NCI-H2227 (cell line): ENCODE results near the gene LSP1.

Source experiments
- DNase-seq: peaks from one replicate; lab custom pipeline; 2025; ENCODE audit not compliant: unreplicated experiment; lab: John Stamatoyannopoulos, UW

The LSP1 gene

DNA sequence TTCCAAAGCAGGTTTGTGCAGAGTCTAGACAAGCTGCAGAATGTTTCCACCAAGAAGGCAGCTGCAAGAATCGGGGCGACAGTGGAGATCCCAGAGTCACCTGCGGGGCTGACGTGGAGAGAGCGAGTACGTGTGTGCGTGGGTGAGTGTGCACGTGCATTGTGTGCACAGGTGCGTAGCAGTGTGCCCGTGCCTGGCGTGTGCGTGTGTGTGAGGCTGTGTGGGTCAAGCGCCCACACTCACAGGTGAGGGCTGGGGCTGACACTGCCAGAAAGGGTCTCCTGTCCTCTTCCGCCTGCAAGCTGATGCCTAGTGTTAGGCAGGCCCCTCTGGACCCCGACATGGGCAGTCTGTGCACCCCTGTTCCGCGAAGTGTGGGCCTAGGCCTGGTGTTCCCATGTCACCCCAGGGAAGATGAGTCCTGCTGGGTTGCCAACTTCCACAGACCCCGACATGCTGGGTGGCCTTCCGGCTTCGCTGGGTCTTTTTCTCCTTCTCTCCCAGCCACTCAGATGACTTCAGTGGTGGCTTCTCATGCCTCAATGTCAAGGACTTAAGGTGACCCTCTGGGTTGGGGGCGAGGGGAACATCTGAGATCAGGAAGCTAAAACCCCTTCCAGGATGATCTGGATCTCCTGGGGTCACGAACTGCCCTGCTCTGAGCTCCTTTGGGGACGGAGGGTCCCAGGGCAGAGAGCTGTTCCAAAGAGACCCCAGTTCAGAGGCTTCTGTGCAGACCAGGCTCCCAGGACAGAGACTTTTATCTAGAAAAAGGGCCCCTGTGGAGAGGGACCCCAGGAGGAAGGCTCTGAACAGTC is 28.5 kb upstream of the LSP1 start:
- no peak for DNase-seq

DNA sequence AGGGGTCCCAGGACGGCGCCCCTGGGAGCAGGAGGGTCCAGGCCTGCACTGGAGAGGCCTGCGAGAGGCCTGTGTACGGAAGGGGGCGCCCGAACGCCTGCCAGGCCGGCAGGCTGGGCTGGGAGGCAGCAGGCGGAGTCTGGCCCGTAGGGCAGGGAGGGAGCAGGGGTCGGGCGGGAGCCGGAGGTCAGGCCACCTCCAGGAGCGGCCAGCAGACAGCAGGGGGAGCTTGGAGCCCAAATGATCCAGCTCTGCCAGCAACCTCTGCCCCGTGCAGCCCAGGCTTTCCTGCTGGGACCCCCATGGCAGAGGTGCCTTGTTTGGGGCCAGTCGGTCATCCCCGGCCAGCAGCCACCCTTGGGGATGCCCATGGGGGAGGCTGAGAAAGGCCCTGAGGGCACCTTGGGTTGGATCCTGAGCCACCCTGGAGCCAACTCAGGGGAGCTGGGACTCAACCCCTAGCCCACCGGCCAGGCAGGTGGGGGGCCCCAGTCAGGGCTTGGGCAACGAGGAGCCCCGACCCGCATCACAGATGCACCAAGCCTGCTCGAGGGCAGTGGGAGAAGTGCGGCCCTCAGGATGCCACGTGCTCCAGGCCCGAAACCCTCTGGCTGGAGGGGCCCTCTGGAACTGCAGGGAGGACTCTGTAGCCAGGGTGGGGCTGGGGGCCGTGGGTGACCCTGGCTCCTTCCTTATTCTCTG is 27.7 kb upstream of the LSP1 start:
- DNase-seq, result no peak

- no peak for DNase-seq
Observed at GRCh38 chr11:1825785-1826451, 27.0 kb upstream of the LSP1 start.

DNA sequence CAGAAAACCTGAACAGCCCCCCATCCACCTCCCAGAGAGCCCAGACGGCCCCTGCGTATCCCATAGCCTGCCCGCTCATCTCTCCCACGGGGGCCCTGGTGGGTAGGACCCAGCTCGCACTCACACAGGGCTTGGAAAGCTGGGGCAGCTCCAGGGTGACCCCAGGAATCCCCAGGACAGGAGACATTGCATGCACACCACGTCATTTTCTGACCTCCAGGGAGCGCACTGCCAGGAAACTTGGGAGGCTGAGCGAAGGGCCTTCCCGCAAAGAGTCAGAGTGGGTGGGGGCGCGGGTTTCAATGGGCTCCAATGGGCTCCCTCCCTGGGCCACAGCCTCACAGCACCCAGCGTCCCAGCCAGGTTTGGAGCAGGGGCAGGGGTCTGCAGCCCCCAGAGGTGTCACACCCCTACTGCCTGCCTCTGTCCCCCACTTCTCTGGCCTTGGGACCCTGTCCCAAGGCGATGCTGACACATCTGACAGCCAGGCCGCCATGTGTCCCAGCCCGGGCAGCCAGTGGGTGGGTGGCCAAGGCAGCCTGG is 26.3 kb upstream of the LSP1 start:
- no peak for DNase-seq

GRCh38 chr11:1827095-1827813 is 25.6 kb upstream of the LSP1 start:
- DNase-seq, result no peak

DNA sequence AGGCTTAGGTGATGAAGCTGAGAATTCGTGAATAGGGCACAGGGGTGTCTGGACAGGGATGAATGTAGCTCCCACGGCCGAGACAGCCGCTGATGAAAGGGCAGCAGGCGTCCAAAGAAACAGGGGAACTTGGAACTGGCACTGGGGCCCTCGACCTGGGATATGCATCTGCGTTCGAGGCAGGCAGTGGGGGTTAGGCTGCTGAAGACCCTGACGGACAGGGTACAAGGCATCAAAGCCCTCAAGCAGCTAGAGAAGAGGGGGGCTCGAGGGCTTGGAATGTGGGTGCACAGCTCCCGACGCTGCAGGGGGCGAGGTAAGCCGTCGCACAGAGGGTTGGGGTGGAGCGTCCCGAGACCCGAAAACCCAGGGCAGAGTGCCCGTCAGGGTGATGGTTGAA is 25.0 kb upstream of the LSP1 start:
- DNase-seq, result no peak

GRCh38 chr11:1828542-1828941 is 24.3 kb upstream of the LSP1 start:
- no peak for DNase-seq

DNA sequence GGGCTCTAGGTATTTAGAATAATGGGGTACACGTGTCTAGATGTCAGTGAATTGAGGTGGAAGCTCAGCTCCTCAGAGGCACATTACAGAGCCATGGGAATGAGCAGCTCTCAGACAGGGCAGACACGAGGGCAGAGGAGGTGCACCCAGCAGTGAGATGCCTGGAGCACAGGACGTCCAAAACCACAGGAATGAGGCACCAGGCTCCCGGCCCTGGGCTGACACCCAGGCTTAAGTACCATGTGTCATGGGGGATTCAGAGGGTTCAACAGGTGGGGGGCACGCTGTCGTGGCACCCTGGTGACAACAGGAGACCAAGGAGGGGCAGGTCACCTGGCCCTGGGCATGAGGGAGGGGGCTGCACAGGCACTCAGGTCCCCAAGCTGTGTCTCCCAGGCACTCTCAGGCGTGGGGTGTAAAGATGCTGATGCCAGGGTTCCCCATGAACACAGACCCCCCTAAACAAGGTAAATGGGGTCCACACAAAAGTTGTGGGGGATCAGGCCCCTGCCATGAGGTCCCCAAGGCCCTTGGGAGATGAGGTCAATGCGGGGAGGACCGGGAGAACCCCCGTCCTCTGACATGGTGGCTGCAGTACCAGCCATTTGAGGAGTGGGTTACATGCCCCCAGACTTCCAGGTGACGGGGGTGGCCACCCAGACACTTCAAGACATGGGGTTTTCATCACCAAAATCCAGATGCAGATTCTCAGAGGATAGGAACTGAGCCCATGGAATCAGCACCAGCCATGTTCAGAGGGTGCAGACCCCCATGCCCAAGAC is 23.7 kb upstream of the LSP1 start:
- no peak for DNase-seq

GRCh38 chr11:1830004-1830321 is 22.9 kb upstream of the LSP1 start:
- DNase-seq, result no peak

DNA sequence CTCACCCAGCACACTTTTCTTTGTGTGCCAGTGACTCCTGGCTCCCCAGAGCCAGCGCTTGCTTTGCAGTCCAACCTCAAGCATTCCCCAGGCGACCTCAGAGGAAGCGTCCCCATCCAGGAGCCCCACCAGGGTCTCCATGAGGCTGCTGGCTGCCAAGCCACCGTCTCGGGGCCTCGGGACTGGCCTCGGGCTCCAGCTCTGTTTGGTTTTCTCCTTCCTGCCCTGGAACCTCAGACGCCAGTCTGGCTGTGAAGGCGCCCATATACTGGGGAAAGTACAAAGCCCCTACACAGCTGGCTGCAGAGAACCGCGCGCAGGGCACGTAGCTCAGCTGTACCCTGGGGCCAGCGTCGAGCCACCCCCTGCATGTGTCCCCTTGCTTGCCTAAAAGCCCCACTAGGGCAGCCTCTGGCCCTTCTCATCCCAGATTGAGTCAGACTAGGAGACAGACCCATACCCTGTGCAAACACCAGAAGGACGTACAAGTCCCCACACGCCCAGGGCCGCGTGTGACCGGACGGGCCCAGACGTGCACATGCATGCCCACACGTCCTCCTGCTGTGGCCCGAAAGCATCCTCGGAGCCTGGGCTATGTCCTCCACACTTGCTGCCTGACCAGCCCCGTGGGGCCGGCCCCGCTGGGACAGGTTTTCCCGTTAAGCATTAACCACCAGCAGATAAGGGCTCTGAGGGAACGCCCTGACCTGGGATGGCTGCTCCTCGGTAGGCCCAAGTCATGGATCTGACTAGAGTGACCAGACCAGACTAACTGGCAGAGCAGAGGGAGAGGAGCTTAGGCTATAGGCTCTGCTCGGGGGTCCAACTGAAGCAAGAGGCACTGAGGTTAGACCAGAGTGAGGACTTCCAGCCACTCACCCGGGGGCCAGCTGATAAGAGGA is 22.3 kb upstream of the LSP1 start:
- no peak for DNase-seq

GRCh38 chr11:1831338-1832210 is 21.3 kb upstream of the LSP1 start:
- no peak for DNase-seq

DNA sequence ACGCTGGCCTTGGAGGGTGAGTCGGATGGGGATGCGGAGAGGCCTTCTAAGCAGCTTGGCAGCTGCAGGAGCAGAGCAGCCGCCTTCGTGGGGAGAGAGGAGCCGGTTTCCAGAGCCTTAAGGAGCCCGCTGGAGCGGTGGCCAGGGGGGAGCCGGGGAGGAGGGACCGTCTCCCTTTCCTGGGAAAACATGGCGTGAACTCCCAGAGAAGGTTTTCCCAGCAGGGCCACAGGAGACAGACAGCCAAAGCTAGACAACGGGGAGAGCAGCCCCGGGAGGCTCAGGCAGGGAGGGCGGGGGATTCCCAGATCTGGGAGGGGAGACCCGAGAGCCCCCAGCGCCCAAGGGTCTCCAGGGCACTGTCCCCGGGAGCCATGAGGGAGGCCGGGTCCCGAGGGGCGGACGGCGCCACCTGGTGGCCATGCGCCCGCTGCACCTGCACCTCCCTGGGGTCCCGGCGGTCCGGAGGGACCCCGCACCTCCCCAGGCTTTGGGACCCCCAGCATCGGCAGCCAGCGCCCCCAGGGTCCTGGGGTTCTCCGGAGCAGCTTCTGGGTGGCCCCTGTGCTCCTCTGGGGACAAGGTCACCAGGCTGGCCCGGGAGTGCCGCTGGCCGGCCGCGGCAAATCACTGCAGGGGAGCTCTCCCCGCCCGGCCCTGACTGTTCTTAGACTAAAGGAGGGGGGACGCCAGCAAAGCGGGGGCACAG is 20.5 kb upstream of the LSP1 start:
- DNase-seq, result peak; percentile 73

DNA sequence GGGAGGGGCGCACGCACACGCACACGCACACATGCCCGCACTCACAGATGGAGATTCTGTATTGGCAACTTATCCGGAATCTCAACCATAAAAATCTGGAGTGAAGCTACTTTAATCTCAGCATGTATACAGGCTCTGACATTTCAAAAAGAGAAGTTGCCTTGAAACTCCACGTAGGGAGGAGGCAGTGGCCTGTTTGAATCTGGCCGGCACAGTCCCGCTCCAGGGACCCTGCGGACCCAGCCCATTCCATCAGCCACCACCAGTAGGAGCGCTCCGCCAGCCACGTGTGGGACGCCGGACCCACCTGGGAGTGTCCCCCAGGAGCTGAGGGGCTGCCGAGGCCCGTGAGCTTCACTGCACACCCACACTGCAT is 20.0 kb upstream of the LSP1 start:
- no peak for DNase-seq

GRCh38 chr11:1834062-1834610 is 18.7 kb upstream of the LSP1 start:
- DNase-seq, result no peak

- no peak for DNase-seq
Observed at GRCh38 chr11:1834779-1835670, 17.9 kb upstream of the LSP1 start, which contains the start of gene SYT8. SYT8 (plus strand) TSS chr11:1834990; CDS start chr11:1835106, 116 bp downstream.

DNA sequence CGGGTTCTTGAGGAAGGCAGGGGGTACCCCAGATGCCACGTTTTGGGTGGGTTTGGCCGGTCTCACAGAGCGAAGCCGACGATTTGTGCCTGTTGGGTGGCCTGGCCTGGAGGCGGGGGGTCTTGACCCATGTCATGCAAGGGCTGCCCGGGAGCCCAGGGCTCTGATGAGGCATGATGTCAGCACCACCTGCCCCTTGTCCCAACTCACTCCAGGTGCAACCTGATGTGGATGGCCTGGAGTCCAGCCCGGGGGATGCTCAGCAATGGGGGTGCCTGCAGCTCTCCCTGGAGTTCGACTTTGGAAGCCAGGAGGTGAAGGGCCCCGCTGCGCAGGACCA is 17.2 kb upstream of the LSP1 start:
- DNase-seq, result no peak
